GM12864 (cell line): ENCODE measurements around the gene MAGEA8.
A peak's percentile ranks its signal among the peaks of the same experiment; 100 is the strongest.

Experiments used
- DNase-seq: peaks from one replicate; pipeline ENCODE4 v3.0.0-alpha.2; 2011; ENCODE audit warnings: low read depth
- H3K4me3 ChIP-seq: 2 replicates; pipeline ENCODE4 v1.5.1; 2011; ENCODE audit warnings: mild to moderate bottlenecking, low read depth, low read length, control low read depth
- TF ChIP-seq, protein P1 (sequence below): IDR thresholded peaks from 2 replicates; pipeline ENCODE4 v1.5.1; 2011; ENCODE audit warnings: low read depth, mild to moderate bottlenecking, moderate library complexity, low read length, control low read depth, inconsistent platforms; ENCODE audit errors: missing control alignments

Gene MAGEA8

DNA sequence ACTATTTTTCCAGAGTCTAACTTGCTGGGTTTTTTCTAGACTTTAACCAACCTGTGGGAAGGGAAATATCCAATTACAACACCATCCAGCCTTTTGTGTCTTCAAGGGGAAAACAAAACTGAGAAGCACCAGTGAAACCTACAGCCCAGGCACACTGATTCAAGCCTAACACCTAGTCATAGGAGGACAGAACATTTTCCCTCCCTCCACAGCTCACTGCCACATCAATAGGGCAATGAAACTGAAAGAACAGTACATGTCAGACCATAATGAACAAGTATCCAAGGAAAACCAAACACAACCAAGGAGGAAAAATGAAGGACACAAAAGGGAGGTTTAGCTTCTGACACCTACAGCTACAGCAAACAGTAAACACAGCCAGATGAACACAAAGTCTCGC, 17.6 kb downstream of the MAGEA8 start:
- no peak overlapping the region for H3K4me3 ChIP-seq
- TF ChIP-seq, protein P1, sequence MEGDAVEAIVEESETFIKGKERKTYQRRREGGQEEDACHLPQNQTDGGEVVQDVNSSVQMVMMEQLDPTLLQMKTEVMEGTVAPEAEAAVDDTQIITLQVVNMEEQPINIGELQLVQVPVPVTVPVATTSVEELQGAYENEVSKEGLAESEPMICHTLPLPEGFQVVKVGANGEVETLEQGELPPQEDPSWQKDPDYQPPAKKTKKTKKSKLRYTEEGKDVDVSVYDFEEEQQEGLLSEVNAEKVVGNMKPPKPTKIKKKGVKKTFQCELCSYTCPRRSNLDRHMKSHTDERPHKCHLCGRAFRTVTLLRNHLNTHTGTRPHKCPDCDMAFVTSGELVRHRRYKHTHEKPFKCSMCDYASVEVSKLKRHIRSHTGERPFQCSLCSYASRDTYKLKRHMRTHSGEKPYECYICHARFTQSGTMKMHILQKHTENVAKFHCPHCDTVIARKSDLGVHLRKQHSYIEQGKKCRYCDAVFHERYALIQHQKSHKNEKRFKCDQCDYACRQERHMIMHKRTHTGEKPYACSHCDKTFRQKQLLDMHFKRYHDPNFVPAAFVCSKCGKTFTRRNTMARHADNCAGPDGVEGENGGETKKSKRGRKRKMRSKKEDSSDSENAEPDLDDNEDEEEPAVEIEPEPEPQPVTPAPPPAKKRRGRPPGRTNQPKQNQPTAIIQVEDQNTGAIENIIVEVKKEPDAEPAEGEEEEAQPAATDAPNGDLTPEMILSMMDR = no peak
- no peak for DNase-seq

DNA sequence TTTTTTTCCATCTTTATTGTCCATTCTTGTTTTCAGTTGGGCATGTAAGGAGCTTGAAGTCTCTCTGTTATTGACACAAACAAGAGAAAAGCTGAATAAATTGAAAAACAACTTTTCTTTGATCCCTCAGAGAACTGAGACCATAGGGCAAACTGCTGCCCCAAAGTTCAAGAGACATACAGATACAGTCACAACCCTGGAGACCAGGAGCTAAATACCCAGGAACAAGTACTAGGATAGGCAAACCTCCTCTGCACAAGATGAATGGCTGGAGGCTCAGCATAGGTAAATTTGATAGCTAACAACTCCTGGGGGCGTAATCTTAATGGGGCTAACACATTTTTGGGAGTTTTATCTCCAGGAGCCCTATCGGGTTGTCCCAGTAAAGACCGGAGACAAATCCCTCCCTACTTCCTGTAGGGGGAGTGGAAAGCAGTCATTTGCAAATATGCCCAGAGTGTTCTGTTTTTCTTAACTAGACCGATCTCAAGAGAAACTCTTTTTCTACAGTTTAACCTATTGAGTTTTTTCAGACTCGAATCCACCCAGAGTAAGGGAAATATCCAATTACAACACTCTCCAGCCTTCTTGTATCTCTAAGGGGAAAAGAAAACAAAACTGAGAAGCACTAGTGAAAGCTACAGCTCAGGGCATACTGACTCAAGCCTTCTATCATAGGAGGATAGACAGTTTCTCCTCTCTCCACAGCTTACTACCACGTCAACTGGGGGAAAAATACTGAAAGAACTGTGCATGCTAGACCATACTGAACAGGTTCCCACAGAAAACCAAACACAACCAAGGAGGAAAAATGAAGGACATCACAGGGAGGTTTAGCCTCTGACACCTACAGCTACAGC, 23.1 kb downstream of the MAGEA8 start:
- DNase-seq = peak; percentile 30
- H3K4me3 ChIP-seq = peak overlapping the region; percentile 19; the same call in 1 of the 2 replicates
- TF ChIP-seq, protein P1 = peak; percentile 10

DNA sequence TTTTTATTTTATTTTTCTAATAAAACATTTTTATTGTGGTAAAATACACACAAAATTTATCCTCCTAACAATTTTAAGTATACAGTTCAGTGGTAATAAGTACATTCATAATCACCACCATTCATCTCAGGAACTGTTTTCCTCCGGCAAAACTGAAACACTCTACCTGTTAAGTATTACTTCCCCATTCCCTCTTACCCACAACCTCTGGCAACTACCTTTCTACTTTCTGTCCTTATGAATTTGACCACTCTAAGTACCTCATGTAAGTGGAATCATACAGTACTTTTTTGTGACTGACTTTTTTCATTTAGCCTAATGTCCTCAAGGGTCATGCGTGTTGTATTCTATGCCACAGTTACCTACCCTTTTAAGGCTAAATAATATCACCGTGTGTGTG, 27.3 kb downstream of the MAGEA8 start:
- DNase-seq = peak; percentile 36
- no peak overlapping the region for H3K4me3 ChIP-seq
- TF ChIP-seq, protein P1 = no peak

DNA sequence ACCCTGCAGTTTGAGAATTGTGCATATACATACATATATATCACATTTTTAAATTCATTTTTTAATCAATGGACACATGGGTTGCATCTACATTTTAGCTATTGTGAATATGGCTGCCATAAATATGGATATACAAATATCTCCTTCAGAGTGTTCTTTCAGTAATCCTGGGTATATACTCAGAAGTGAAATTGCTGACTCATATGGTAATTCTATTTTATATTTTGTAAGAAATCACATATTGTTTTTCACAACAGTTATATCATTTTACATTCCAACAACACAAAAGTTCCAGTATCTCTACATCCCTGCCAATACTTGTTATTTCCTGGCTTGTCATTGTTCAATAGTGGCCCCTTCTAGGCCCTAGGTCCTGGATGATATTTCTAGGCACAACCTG, 27.7 kb downstream of the MAGEA8 start:
- no peak for DNase-seq
- H3K4me3 ChIP-seq = no peak overlapping the region

DNA sequence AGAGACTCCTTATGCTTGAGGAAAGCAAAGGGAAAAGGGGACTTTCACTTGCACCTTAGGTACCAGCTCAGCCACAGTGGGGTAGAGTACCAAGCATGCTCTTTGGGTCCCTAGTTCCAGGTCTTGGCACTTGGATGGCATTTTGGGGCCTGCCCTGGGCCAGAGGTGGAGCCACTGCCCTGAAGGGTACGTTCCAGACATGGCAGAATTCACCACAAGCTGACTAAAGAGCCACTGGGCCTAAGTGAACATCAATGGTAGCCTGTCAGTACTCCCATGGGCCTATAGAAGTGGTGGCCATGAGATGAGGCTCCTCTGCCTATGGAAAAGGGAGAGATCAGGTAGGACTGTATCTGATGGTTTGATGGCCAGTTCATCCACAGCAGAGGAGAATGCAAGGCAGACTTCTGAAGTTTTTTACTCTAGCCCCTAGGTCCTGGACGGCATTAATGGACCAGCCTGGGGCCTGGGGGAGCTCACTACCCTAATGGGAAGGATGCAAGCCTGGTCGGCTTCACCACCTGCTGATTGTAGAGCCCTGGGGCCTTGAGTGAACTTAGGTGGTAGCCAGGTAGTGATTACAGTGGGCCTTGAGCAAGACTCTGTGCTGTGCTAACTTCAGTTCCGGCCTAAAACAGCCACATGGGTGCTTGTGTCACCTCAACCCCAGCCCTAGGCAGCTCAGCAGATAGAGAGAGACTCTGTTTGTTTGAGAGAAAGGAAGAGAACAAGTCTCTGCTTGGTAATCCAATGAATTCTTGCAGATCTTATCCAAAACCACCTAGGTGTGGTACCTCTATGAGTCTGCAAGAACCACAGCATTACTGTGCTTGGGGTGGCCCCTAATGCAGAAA, 28.6 kb downstream of the MAGEA8 start:
- TF ChIP-seq, protein P1 = no peak
- no peak for DNase-seq
- no peak overlapping the region for H3K4me3 ChIP-seq

More for the DNA sequence above, 27.7 kb downstream of the MAGEA8 start:
- TF ChIP-seq, protein P1 = no peak

DNA sequence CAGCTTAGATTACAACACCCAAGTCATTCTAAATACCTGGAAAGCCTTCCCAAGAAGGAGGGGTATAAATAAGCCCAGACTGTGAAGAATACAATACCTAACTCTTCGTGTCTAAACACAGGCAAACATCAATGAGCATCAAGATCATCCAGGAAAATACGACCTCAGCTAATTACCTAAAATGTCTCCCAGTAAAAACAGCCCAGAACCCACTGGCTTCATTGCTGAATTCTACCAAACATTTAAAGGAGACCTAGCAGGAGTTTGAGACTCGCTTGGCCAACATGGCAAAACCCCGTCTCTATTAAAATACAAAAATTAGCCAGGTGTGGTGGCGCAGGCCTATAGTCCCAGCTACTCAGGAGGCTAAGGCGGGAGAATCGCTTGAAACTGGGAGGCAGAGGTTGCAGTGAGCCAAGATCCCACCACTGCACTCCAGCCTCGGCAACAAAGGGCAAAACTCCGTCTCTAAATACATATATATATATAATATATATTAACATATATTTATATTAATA, 29.3 kb downstream of the MAGEA8 start:
- H3K4me3 ChIP-seq = no peak overlapping the region
- TF ChIP-seq, protein P1 = no peak
- DNase-seq = no peak
